MM.1S (cell line): Measurements from ENCODE around the gene ACD.

ENCODE experiments used
- DNase-seq: peaks from one replicate; pipeline ENCODE4 v3.0.0-alpha.2; 2015
- H2AFZ ChIP-seq: fragments of 300-600 bp; sonication (generic); 2 replicates; pipeline ENCODE4 v1.6.0; 2016; ENCODE audit warnings: antibody characterized with exemption, low read length
- H3F3A ChIP-seq: fragments of 300-600 bp; sonication (generic); 2 replicates; pipeline ENCODE4 v1.6.1; 2016; ENCODE audit warnings: mild to moderate bottlenecking, antibody characterized with exemption, low read length, moderate library complexity, mixed read lengths; ENCODE audit not compliant: insufficient read depth
- H3K27ac ChIP-seq: fragments of 300-600 bp; sonication (generic); 2 replicates; pipeline ENCODE4 v1.5.1; 2016; ENCODE audit warnings: mild to moderate bottlenecking, low read length
- H3K27me3 ChIP-seq: fragments of 300-600 bp; sonication (generic); replicated peaks from 2 replicates; pipeline ENCODE4 v1.6.0; 2016; ENCODE audit warnings: low read length; ENCODE audit not compliant: insufficient read depth
- H3K36me3 ChIP-seq: fragments of 300-600 bp; sonication (generic); replicated peaks from 2 replicates; pipeline ENCODE4 v1.6.1; 2016; ENCODE audit warnings: mild to moderate bottlenecking, low read length, mixed read lengths; ENCODE audit not compliant: insufficient read depth
- H3K4me1 ChIP-seq: fragments of 300-600 bp; sonication (generic); 2 replicates; pipeline ENCODE4 v1.6.1; 2016; ENCODE audit warnings: low read length, mixed read lengths
- H3K4me2 ChIP-seq: fragments of 300-600 bp; sonication (generic); 2 replicates; pipeline ENCODE4 v1.6.0; 2016; ENCODE audit warnings: low read depth, low read length
- H3K4me3 ChIP-seq: fragments of 300-600 bp; sonication (generic); 2 replicates; pipeline ENCODE4 v1.5.1; 2016; ENCODE audit warnings: low read length, mixed read lengths
- H3K79me2 ChIP-seq: fragments of 300-600 bp; sonication (generic); 2 replicates; pipeline ENCODE4 v1.6.1; 2016; ENCODE audit warnings: mixed run types, low read length, mixed read lengths
- H3K9ac ChIP-seq: fragments of 300-600 bp; sonication (generic); 2 replicates; pipeline ENCODE4 v1.6.1; 2016; ENCODE audit warnings: low read length, mixed read lengths
- H3K9me2 ChIP-seq: fragments of 300-600 bp; sonication (generic); replicated peaks from 2 replicates; pipeline ENCODE4 v1.6.1; 2016; ENCODE audit warnings: mild to moderate bottlenecking, low read length, mixed read lengths; ENCODE audit not compliant: insufficient read depth
- H3K9me3 ChIP-seq: fragments of 300-600 bp; sonication (generic); replicated peaks from 2 replicates; pipeline ENCODE4 v1.6.1; 2016; ENCODE audit warnings: mild to moderate bottlenecking, low read length, mixed read lengths; ENCODE audit not compliant: insufficient read depth
- H4K20me1 ChIP-seq: fragments of 300-600 bp; sonication (generic); 2 replicates; pipeline ENCODE4 v1.6.1; 2016; ENCODE audit warnings: mild to moderate bottlenecking, low read length, moderate library complexity, mixed read lengths; ENCODE audit not compliant: insufficient read depth
- CTCF ChIP-seq: fragments of 300-600 bp; sonication (generic); IDR thresholded peaks from 2 replicates; pipeline ENCODE4 v1.5.1; 2016; ENCODE audit warnings: antibody characterized with exemption, low read length, mixed read lengths
- EZH2 ChIP-seq: fragments of 300-600 bp; sonication (generic); optimal IDR thresholded peaks from 2 replicates; pipeline ENCODE3; 2017; ENCODE audit warnings: low read depth, mild to moderate bottlenecking, antibody characterized with exemption, low read length, mixed read lengths
- EZH2phosphoT487 ChIP-seq: fragments of 300-600 bp; sonication (generic); IDR thresholded peaks from 2 replicates; pipeline ENCODE4 v1.6.1; 2018; ENCODE audit warnings: antibody characterized with exemption, low read length

Gene ACD

GRCh38 chr16:67649494-67649931 lies 10.5 kb downstream of the ACD start:
- no peak overlapping the region for H3K4me2 ChIP-seq
- H3K36me3 ChIP-seq: no peaks in the 10 kb centered on the region
- no peak overlapping the region for H3K4me3 ChIP-seq
- peaks cover 30% of the 10 kb centered on the region for H3K79me2 ChIP-seq
- H3K9me3 ChIP-seq: no peaks in the 10 kb centered on the region
- H3K4me1 ChIP-seq: peaks cover 8% of the 10 kb centered on the region
- H4K20me1 ChIP-seq: no peaks in the 10 kb centered on the region
- no peak overlapping the region for H3K27ac ChIP-seq
- H3K9ac ChIP-seq: no peak overlapping the region
- H2AFZ ChIP-seq: no peak overlapping the region
- H3K9me2 ChIP-seq: no peaks in the 10 kb centered on the region
- no peak for TF ChIP-seq EZH2phosphoT487
- no peak for TF ChIP-seq CTCF
- TF ChIP-seq EZH2: no peak
- DNase-seq: no peak
- no peaks in the 10 kb centered on the region for H3K27me3 ChIP-seq
- no peaks in the 10 kb centered on the region for H3F3A ChIP-seq

- no peak for DNase-seq
- H3K79me2 ChIP-seq: peaks cover 30% of the 10 kb centered on the region
- H3K9ac ChIP-seq: no peak overlapping the region
- TF ChIP-seq EZH2 (no peak), EZH2phosphoT487 (no peak), CTCF (no peak)
- no peak overlapping the region for H3K4me3 ChIP-seq
- H3F3A ChIP-seq: no peaks in the 10 kb centered on the region
- no peaks in the 10 kb centered on the region for H3K9me3 ChIP-seq
- no peak overlapping the region for H2AFZ ChIP-seq
- H3K36me3 ChIP-seq: no peaks in the 10 kb centered on the region
- no peak overlapping the region for H3K27ac ChIP-seq
- H4K20me1 ChIP-seq: no peaks in the 10 kb centered on the region
- H3K4me2 ChIP-seq: no peak overlapping the region
- no peaks in the 10 kb centered on the region for H3K9me2 ChIP-seq
- H3K4me1 ChIP-seq: peaks cover 8% of the 10 kb centered on the region
- H3K27me3 ChIP-seq: no peaks in the 10 kb centered on the region
Measured at GRCh38 chr16:67648764-67649407, 11.2 kb downstream of the ACD start.

- no peaks in the 10 kb centered on the region for H3K9me3 ChIP-seq
- H3K27ac ChIP-seq: no peak overlapping the region
- no peak overlapping the region for H2AFZ ChIP-seq
- peaks cover 8% of the 10 kb centered on the region for H3K4me1 ChIP-seq
- no peak overlapping the region for H3K9ac ChIP-seq
- peaks cover 30% of the 10 kb centered on the region for H3K79me2 ChIP-seq
- no peaks in the 10 kb centered on the region for H4K20me1 ChIP-seq
- DNase-seq: no peak
- no peaks in the 10 kb centered on the region for H3K9me2 ChIP-seq
- no peaks in the 10 kb centered on the region for H3K36me3 ChIP-seq
- H3K4me3 ChIP-seq: no peak overlapping the region
- H3K27me3 ChIP-seq: no peaks in the 10 kb centered on the region
- TF ChIP-seq EZH2phosphoT487 (no peak), EZH2 (no peak), CTCF (no peak)
- H3F3A ChIP-seq: no peaks in the 10 kb centered on the region
- H3K4me2 ChIP-seq: no peak overlapping the region
Measured at GRCh38 chr16:67648088-67648763, 11.8 kb downstream of the ACD start.
